Left ventricle myocardium inferior (tissue), 1 donor: ENCODE measurements around the gene SAA1. TPM values are rescaled to one million over a fixed set of nuclear protein-coding genes. Genes with fewer than 3 reads are reported as not detected.
"Not testable (repeated sequence)": the region's sequence is repeated elsewhere in the genome, so short reads cannot be mapped to it uniquely, and the experiment has no call there.

Source experiments
- DNase-seq: peaks from one replicate; pipeline ENCODE4 v3.0.0-alpha.2; 2020
- H3K27ac ChIP-seq: fragments of 200-600 bp; replicated peaks from 2 replicates; pipeline ENCODE4 v1.8.0; 2021
- H3K27me3 ChIP-seq: fragments of 200-600 bp; 2 replicates; pipeline ENCODE4 v1.8.0; 2021; ENCODE audit warnings: low read depth
- H3K36me3 ChIP-seq: fragments of 200-600 bp; 2 replicates; pipeline ENCODE4 v1.8.0; 2021
- H3K4me1 ChIP-seq: fragments of 200-600 bp; 2 replicates; pipeline ENCODE4 v1.8.0; 2021
- H3K4me3 ChIP-seq: fragments of 200-600 bp; 2 replicates; pipeline ENCODE4 v1.8.0; 2021; ENCODE audit warnings: mild to moderate bottlenecking, moderate library complexity
- H3K9me3 ChIP-seq: fragments of 200-600 bp; replicated peaks from 2 replicates; pipeline ENCODE4 v1.8.0; 2021
- intact Hi-C: fragments of 100-400 bp; cut with micrococcal nuclease; formaldehyde crosslinking; loops from one replicate; pipeline ENCODE4 v1.11.0; 2022
- total RNA-seq: library from RNA; stranded (reverse); fragmentation: NEBNext Ultra II Directional; extraction: Animal tissue kit (Norgen Biotek cat#: 25700); gene quantifications from one replicate; pipeline ENCODE4 v1.2.1, GENCODE V29; 2021
- TF ChIP-seq, protein P1 (sequence below): fragments of 200-600 bp; IDR thresholded peaks from 2 replicates; pipeline ENCODE4 v1.8.0; 2021; ENCODE audit warnings: antibody characterized with exemption, mild to moderate bottlenecking, borderline replicate concordance
- donor health status: DM: no; HTN: yes; CAD: no; lungs with severe emphysema.

Gene SAA1
- total RNA-seq, 1 donor from 2014 or later: not detected

DNA sequence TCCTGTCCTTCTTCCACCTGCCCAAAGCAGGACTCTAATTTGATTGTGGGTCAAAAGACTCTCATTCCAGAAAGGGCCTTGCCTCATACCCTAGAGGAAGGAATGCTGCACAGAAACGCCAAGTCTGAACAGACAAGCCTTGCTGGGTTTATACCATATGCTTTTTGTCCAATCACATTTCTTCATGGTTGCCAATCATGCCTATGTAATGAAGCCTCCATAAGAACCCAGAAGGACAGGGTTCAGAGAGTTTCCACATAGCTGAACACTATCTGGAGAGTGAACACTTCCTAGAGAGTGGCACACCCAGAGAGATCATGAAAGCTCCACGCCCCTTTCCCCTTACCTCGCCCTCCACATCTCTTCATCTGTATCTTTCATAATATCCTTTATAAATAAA, 12.8 kb upstream of the SAA1 start:
- TF ChIP-seq, protein P1, sequence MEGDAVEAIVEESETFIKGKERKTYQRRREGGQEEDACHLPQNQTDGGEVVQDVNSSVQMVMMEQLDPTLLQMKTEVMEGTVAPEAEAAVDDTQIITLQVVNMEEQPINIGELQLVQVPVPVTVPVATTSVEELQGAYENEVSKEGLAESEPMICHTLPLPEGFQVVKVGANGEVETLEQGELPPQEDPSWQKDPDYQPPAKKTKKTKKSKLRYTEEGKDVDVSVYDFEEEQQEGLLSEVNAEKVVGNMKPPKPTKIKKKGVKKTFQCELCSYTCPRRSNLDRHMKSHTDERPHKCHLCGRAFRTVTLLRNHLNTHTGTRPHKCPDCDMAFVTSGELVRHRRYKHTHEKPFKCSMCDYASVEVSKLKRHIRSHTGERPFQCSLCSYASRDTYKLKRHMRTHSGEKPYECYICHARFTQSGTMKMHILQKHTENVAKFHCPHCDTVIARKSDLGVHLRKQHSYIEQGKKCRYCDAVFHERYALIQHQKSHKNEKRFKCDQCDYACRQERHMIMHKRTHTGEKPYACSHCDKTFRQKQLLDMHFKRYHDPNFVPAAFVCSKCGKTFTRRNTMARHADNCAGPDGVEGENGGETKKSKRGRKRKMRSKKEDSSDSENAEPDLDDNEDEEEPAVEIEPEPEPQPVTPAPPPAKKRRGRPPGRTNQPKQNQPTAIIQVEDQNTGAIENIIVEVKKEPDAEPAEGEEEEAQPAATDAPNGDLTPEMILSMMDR: no peak
- Histone ChIP-seq H3K4me3 (no peak overlapping the region), H3K9me3 (no peaks in the 10 kb centered on the region), H3K27ac (no peak overlapping the region), H3K36me3 (no peaks in the 10 kb centered on the region), H3K27me3 (peaks cover 19% of the 10 kb centered on the region), H3K4me1 (no peaks in the 10 kb centered on the region)
- intact Hi-C loops: no loop called here
- DNase-seq: no peak

DNA sequence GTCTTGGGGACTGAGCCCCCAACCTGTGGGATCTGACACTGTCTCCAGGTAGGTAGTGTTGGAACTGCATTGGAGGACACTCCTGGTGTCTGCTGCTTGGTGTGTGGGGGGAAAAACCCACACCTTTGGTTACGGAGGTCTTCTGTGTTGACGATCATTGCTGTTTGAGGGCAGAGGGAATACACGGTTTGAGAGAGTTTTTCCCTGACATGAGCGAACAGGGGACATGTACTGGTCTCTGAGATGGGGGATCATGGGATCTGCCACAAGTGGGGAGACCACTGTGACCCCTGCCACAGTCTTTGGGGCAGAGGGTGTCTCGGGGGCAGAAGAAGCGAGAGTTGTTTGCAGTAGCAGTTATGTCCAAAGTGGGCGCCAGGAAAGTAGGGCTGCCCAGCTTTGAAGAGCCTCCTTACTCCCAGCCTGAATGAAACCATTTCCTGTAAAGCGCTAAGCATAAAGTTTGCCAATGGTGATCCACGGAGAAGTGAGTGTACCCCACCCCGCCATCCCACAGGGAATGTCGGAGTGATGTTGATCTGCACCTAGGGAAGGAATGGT, 12.2 kb upstream of the SAA1 start:
- intact Hi-C loops: no loop called here
- no peak overlapping the region for H3K4me3 ChIP-seq
- DNase-seq: no peak
- H3K36me3 ChIP-seq: no peaks in the 10 kb centered on the region
- no peaks in the 10 kb centered on the region for H3K9me3 ChIP-seq
- no peaks in the 10 kb centered on the region for H3K4me1 ChIP-seq
- TF ChIP-seq, protein P1: no peak
- no peak overlapping the region for H3K27ac ChIP-seq
- H3K27me3 ChIP-seq: peaks cover 15% of the 10 kb centered on the region

GRCh38 chr11:18254781-18255361, 11.2 kb upstream of the SAA1 start:
- H3K36me3 ChIP-seq: no peaks in the 10 kb centered on the region
- no peak overlapping the region for H3K4me3 ChIP-seq
- no peaks in the 10 kb centered on the region for H3K9me3 ChIP-seq
- TF ChIP-seq, protein P1: no peak
- peaks cover 8% of the 10 kb centered on the region for H3K27me3 ChIP-seq
- H3K27ac ChIP-seq: no peak overlapping the region
- no peak for DNase-seq
- intact Hi-C loops: no loop called here
- H3K4me1 ChIP-seq: no peaks in the 10 kb centered on the region

DNA sequence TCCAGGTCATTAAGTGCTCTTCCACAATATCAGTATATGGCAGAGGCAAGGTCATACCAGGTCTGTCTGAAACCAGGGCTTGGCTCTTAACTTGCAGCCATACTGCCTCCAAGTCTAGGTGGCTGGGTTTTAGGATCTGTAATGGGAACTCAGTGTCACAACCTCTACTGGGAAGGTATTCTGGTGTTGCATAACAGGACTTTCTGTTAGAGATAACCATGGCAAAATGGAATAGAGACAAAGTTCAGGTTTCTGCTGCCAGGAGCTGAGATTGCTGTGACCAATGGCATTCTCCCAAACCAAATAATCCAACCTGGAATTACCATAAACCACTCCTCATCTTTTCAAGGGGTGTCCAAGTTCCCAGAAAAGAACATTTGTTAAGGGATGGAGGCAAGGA, 6.8 kb upstream of the SAA1 start:
- Histone ChIP-seq H3K36me3 (no peaks in the 10 kb centered on the region), H3K4me3 (no peak overlapping the region), H3K27me3 (peaks cover 15% of the 10 kb centered on the region), H3K27ac (no peak overlapping the region), H3K4me1 (no peaks in the 10 kb centered on the region), H3K9me3 (no peaks in the 10 kb centered on the region)
- no peak for DNase-seq
- TF ChIP-seq, protein P1: no peak
- intact Hi-C loops: no loop called here

DNA sequence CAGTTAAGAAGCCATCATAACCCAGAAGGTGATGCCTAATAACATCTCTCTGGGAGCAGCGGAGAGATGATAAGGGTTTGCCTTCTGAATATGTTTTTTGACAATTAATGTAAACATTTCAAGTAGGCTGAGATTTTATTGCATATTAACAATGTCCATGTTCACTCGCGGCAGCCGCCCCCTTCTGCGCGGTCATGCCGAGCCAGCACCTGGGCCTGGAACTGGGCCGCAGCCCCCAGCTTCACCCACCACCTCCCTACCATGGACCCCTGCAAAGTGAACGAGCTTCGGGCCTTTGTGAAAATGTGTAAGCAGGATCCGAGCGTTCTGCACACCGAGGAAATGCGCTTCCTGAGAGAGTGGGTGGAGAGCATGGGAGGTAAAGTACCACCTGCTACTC, 4.3 kb upstream of the SAA1 start:
- no peaks in the 10 kb centered on the region for H3K4me1 ChIP-seq
- H3K36me3 ChIP-seq: no peaks in the 10 kb centered on the region
- intact Hi-C loops: no loop called here
- H3K27me3 ChIP-seq: peaks cover 17% of the 10 kb centered on the region
- no peak overlapping the region for H3K4me3 ChIP-seq
- no peaks in the 10 kb centered on the region for H3K9me3 ChIP-seq
- DNase-seq: no peak
- TF ChIP-seq, protein P1: no peak
- H3K27ac ChIP-seq: no peak overlapping the region

GRCh38 chr11:18262681-18263350, 3.2 kb upstream of the SAA1 start:
- DNase-seq, H3K9me3 ChIP-seq, H3K4me1 ChIP-seq, H3K36me3 ChIP-seq, intact Hi-C loops, H3K27ac ChIP-seq, H3K4me3 ChIP-seq: not testable (repeated sequence)
- peaks cover 17% of the 10 kb centered on the region for H3K27me3 ChIP-seq
